HG03558 (cell line): ENCODE measurements around the gene SAAL1.

Source experiments
- ATAC-seq: cut with Tn5 transposase; IDR thresholded peaks from one replicate; pipeline ENCODE4 v1.9.1; 2021; ENCODE audit warnings: moderate number of reproducible peaks; ENCODE audit not compliant: unreplicated experiment; ENCODE audit errors: extremely low read depth

The SAAL1 gene

DNA sequence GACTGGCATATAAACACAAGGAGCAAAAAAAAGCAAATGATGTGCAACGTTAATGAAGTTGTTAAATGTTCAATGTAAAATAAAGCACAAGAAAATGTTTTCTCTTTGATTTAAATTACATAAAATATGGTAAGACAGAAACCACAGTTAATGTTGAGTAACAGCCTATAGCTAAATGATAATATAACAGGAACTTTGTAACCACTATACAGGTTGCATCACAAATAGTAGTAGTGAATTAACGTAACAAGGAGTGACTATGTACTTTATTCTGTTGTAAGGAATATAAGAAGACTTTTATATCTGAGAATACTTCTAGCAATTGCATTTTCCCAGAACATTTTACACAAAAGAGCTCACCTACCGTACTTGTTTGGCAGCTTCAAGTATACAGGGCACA lies 16.9 kb downstream of the SAAL1 start:
- ATAC-seq = no peak

DNA sequence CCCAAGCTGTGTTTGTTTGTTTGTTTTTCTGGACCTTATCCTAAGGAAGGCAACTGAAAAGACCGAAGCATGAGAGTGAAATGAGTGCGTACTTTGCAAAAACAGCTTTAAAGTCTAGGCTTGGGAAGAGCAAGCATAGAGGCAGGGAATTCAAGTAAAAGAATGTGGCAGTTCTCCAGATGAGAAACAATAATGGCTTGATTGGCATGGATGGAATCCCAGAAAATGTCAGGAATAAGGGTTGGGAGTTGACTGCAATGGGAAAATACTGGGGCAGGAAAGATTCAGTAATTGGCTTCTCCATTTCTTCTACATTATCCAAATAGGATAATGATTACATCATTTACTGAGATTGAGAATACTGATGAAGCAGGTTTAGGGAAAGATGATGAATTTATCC lies 17.5 kb downstream of the SAAL1 start:
- no peak for ATAC-seq

DNA sequence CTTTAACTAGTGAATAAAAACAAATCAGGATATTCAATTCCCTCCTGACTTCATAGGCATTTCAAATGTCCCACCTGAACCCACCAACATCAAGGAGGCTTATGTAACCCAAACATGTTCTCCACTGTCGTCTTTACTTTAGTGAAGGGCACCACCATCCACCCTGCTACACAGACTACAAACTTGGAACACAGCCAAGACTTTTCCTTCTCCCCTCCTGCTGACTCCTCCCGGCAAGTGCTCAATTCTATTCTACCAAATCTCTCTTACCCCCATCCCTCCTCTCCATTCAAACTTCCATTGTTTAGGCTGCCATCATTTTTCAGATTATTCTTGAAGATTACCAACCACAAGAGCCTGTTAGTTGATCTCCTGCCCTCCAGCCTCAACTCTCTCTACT lies 24.3 kb downstream of the SAAL1 start:
- ATAC-seq = no peak

DNA sequence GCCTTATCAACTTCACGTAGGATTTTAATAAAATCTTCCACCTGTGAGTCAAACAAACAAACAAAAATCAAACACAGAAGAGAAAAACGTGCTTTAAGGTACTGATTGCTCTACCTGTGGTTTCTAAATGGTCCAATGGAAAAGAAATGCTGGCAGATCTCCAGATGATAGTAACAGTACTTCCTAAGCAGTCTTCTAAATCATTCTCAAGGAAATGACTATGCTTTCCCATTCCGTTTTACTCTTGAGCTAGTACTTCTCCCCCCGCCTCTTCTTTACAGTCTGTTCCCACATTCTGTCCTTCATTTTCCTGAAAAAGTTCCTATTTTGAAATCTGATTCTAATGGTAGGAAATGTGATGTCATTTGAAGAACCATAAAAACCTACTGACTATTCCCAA lies 25.4 kb downstream of the SAAL1 start:
- ATAC-seq = no peak

DNA sequence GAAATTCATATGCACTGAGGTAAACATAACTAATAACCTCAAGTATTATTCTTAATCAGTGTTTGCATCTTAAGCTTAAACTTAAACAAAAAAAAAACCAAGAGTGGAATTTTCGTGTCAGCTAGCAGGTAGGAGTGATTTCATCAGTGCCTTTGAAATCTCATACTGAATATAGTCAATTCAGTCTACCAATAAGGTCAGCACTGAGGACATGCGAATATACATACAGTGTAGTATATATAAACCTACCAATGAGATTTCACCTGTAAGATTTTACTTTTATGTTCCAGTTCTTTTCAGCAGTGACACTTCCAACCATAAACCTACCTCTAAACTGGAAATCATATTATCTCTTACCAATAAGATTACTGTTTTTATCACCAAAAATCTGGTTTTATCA lies 27.0 kb downstream of the SAAL1 start:
- ATAC-seq = no peak

DNA sequence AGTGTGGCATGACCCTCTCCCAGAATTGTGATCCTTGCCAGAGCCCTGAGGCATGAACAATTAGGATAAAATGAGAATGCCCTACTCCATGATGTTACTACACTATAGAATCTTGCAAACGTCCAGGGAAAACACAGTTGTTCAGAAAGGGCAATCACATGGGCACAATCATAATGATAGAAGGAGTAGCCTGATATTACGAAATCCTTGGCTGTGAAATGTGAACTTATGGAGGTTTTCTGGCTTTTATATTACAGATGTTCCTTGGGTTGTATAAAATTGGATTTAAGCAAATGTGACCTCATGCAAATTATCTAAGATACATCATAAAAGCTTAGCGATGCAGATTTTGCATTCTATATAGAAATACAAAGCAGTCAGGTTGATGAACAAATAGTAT lies 30.4 kb downstream of the SAAL1 start:
- ATAC-seq = no peak

DNA sequence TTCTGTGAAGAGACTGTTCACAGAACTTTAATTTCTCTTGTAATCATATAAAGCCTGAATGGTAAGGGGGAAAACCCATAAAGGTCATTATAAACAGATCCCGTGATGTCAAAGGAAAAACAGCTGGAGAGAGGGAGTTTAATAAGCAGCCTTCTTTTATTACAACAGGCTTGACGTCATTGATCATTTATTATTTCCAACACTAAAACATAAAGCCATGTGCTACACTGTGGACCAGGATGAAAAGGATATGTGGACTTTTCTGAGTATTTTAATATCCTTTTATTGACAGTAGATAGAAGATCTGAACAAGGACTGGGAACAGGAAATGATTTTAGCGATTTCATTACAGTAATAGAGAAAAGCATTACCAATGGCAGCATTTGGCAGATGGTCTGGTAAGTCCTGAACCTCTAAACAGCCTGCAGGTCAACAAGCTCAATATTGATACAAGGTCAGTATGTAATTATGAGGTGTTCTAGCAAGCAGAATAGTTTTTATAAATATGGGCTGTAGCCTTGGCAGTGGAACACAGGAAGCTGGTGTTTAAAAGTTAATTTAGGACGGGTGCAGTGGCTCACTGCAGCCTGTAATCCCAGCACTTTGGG lies 34.7 kb downstream of the SAAL1 start:
- ATAC-seq = no peak

DNA sequence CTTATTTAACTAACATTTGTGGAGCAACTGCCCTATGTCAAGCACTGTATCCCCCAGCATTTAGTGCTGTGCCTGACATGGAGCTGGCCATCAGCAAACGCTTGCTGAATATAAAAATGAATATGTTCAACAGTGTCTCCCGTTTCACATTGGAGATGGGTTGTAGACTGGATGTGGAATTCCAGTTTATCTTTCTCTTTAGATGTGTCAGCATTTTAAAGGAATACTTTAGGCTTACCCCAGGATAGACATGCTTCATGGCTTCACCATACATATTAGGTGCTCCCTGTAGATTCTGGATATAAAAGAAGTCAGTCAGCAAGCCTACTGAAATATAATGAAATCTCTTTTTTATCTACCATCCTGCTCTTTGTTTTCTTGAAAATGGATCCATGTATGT lies 38.5 kb downstream of the SAAL1 start:
- no peak for ATAC-seq

DNA sequence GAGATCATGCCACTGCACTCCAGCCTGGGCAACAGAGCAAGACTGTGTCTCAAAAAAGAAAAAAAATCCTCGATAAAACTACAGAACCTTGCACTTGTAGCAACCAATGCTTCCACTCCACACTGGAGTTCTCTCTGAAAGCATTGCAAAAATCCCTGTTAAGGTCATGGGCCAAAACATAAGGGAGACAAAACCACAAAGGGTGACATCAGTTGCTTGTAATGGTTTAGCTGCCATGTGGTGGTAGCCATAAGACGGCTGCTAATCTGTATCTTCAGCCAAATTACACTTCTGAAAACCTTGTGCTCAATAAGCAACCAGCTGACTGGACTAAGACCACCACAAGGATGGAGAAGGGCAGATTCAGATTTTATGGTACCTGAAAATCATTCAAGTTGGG lies 39.3 kb downstream of the SAAL1 start:
- no peak for ATAC-seq

DNA sequence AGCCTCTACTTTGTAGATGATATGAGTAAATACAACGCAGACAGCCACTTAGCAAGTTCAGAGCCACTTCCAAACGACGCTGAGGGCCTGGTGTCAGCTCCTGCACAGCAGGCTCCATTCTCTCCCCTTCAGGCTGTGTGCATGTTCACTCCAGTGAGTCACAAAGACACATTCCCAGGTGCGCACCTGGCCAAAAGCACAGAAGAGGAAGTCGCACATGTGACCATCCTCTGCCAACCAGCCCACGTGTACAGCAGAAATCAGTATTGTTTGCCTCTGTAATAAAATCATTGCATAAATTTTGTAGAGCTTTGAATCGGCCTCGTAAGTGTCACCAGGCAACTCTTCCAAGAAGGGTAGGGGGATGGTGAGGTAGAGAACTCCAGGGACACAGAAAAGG lies 40.3 kb downstream of the SAAL1 start:
- no peak for ATAC-seq

DNA sequence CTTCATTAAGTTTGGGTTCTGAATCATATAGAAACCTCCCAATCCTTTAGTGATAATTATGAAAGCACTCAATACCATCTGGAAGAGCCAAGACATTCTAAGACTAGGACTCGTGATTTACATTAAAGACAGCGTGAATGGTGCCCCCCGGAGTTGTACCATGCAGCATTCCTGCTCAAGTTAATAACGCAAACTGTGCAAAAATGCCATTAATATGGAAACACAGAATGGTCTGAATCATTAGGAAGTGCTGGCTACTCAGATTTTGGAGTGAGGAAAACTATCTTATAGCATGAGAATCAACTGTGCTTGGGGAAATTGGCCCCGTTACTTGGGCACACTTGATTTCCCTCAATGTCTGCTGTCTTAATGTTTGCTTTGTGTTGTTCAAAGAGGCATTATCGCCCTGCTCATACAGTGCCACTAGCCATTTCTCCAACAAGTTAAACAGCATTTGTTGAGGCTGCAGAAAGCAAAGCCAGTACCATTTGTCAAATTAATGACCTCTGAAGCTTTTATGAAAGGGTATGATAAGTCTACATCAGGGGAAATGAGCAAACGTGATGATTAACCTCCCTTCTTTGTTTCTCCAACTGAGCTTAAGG lies 41.3 kb downstream of the SAAL1 start:
- no peak for ATAC-seq

DNA sequence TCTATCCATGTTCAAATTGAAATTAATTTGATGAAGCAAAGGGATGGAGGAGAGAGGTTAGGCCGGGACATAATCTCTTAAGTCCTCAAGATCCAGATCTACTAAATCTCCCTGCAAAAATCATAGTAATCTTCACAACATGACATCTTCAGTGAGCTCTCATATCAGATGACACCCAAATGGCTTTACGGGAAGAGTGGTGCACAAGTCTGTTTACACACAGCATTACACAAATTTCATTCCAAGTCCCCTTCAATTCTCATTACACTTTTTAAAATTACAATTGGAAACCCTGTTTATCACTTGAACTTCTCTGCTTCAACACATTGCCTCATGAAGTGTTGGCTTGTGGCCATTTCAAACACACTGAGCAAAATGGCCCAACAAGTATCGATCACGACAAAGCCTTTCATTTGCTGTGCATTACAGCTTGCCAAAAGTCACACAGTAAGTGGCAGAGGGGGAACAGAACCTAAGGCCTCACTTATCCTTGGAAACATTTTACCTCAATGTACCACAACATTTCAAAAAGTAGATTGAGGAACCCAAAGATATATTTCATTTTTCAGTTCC lies 41.9 kb downstream of the SAAL1 start:
- no peak for ATAC-seq

DNA sequence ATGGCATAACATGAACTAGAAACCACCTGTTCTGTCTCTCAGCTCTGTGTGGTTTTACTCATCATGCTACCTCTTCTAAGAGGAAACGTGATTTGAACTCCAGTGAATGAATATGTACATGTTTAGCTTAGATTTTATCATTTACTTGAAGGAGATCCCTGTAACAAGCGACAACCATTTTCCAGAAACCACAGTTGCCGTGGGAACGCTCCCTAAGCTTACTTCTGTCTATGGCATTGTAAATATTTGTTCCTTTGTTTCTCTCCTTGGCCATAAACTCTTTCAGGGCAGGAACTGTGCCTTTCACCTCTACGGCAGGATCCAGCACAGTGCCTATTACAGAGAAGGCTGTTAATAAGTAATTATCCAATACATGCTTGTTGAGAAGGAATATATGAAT lies 42.8 kb downstream of the SAAL1 start:
- ATAC-seq = no peak

DNA sequence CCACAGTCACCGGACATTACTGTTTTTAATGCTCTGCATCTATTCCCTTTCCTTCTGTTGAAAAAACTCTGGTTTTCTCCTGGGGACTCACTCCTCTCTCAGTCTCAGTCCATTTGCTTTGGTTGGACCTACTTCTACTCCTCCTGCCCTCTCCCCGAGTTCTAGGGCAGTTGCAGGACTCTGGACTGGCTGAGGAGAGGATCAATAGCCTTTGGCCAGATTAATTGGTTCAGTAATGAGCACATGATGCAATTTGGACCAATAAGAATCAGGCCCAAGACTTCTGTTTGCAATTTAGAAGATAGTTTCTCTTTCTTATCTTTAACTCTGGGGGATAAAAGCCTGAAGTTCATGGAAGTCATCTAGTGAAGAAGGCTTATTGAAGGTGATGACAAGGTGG lies 44.5 kb downstream of the SAAL1 start:
- ATAC-seq = no peak

DNA sequence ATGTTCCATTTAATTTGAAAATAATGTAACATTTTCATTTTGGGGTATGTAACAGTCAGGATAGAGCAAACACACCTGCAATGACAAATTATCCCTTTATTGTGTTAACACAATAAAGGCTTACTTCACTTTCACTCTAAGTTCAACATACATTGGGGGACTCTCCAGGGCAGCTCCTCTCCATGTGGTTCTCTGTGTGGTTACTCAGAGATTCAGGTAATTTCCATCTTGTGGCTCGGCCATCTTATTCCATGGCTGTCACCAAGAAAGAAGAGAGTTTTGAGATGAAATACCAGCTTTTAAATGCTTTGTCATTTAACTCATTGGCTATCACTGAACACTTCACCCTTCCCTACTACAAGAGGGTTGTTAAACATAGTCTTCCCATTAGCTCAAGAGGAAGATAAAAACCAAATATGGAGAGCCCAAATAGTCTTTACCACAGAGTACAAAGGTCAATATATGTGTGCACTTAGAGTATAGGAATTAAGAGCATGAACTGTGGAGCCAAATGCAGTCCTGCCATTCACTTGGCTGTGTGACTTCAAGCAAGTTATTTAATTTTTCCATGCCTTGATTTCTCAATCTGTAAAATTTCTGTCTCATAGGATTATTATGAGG lies 49.2 kb downstream of the SAAL1 start:
- ATAC-seq = no peak

DNA sequence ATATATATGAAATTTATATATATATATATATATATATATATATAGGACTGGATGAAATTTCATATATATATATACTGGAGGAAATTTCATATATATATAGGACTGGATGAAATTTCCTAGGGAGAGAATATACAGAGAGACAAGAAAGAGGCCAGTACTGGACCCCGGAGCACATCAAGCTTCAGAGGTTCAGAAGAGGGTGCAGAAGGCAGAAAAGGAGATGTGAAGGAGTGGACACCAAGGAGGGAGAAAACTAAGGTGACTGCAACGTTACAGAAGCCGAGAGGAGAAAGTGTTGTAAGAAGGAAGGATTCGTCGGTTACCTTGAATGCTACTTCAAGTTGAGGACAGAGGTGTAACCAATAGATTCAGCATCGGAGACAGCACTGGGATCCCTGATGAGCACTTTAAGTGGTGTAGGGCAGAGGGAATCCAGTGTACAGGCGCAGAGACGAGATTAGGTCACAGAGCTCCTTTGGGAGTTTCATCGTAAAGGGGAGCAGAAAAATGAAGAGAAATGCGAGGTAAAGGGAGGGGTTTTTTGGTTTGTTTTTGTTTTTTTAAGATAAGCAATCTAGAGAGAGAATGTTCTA lies 51.3 kb downstream of the SAAL1 start:
- no peak for ATAC-seq

DNA sequence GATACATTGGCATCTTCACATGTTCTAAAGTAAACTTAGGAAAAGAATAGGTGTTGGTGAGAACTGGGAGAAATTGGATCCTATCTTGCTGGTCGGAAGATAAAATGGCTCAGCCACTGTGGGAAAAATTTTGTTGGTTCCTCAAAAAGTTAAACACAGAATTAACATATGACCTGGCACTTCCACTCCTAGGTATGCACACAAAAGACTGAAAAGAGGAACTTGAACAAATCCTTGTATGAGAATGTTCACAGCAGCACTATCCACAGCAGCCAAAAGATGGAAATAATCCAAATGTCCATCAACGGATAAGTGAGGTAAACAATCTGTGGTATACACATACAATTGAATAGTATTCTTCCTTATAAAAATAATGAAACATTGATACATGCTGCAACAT lies 55.0 kb downstream of the SAAL1 start:
- no peak for ATAC-seq

DNA sequence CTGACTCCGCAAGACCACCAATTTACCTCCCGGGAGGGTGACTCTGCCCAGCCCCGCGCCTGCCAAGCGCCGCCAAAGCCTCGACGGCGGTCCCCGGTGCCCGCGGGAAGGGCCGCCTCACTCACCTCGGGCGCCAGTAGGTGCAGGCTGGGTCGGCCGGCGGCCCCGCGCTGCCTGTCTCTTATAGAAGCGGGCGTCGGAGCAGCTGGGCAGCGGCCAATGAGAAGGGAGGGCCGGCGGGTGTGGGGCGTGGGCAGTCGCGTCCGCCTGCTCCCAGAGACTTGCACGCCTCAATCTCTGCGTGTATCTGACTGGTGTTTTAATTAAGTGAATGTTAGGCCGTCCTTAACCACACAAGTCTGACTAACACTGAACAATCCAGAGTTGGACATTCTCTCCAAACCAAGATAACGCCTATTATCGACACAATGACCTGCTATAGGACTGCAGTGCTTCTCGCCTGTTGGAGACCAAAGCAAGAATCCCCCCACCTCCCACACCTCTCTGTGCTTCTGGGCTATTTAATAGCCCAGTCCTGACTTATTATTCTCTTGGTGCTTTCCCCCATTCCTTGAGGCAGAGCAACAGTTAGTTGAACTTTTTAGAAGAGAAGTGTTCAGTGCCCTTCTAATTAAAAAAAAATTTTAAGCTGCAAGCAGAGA lies 59.6 kb downstream of the SAAL1 start, which contains the start of gene TPH1:
Gene TPH1 (minus strand): TSS at position 154 of the 662 bp plus-strand sequence. CDS start 5,507 bp downstream, outside the sequence.
- no peak for ATAC-seq

DNA sequence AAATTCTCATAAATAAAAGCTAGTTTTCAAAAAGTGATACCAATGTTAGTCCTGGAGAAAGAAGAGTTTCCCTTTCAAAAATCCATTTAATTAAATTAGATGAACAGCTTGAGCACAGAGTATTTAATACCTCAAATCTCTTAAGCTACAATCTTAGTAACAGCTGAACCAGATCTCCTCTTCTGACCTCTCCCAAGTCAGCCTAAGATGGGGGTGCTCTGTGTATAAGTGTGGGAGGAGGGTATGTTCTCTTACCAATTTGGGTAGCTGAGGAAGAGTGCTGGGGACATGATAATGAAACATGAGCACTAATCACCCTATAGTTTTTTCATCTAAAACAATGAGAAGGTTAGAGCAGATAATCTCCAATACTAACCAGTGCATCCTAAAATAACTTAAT lies 69.4 kb downstream of the SAAL1 start:
- ATAC-seq = no peak
